HL-60 (cell line): ENCODE data around the gene PGLYRP2.
"Not testable (repeated sequence)": the region's sequence is repeated elsewhere in the genome, so short reads cannot be mapped to it uniquely, and the experiment has no call there.

ENCODE experiments used
- DNase-seq, 2 experiments: peaks; one replicate each; pipeline ENCODE4 v3.0.0-alpha.2; 2010 to 2020; ENCODE audit warnings: low read depth in 1 of 2, low spot score in 1 of 2
- H3K27ac ChIP-seq: fragments of 250-450 bp; sonication (Bioruptor Pico); replicated peaks from 2 replicates; pipeline ENCODE4 v1.5.1; 2020; ENCODE audit warnings: mild to moderate bottlenecking, moderate library complexity
- H3K27me3 ChIP-seq: fragments of 250-450 bp; sonication (Bioruptor Pico); 2 replicates; pipeline ENCODE4 v1.5.1; 2021; ENCODE audit warnings: mild to moderate bottlenecking, moderate library complexity; ENCODE audit not compliant: insufficient read depth, poor library complexity, severe bottlenecking
- H3K4me3 ChIP-seq: replicated peaks from 2 replicates; pipeline ENCODE4 v1.5.1; 2011; ENCODE audit warnings: mild to moderate bottlenecking, control low read depth, low read length; ENCODE audit not compliant: insufficient read depth
- CTCF ChIP-seq: IDR thresholded peaks from one replicate; pipeline ENCODE4 v1.5.1; 2011; ENCODE audit warnings: low read length, control low read depth, inconsistent platforms; ENCODE audit not compliant: insufficient read depth
- GABPA ChIP-seq: IDR thresholded peaks from 2 replicates; pipeline ENCODE4 v1.6.1; 2012; ENCODE audit warnings: low read depth
- POLR2AphosphoS5 ChIP-seq: IDR thresholded peaks from 2 replicates; pipeline ENCODE4 v1.6.1; 2012; ENCODE audit warnings: low read depth
- REST ChIP-seq: IDR thresholded peaks from 2 replicates; pipeline ENCODE4 v1.6.1; 2012; ENCODE audit warnings: low read depth; ENCODE audit not compliant: insufficient replicate concordance
- SPI1 ChIP-seq: IDR thresholded peaks from 2 replicates; pipeline ENCODE4 v1.6.1; 2012; ENCODE audit warnings: low read depth, mild to moderate bottlenecking, borderline replicate concordance

PGLYRP2 gene

GRCh38 chr19:15517778-15518177, 38.5 kb upstream of the PGLYRP2 start:
- no peak for DNase-seq
- no peak for TF ChIP-seq GABPA
- no peak for TF ChIP-seq SPI1
- no peak for TF ChIP-seq CTCF
- TF ChIP-seq REST = no peak
- no peak for TF ChIP-seq POLR2AphosphoS5
- Histone ChIP-seq H3K27ac (no peak overlapping the region), H3K27me3 (no peaks in the 10 kb centered on the region), H3K4me3 (no peak overlapping the region)

- no peak overlapping the region for H3K27ac ChIP-seq
- no peak for DNase-seq
- TF ChIP-seq REST (no peak), SPI1 (no peak; the same call in 1 of the 2 replicates), POLR2AphosphoS5 (no peak), CTCF (no peak), GABPA (no peak)
Measured at GRCh38 chr19:15516363-15516762, 37.1 kb upstream of the PGLYRP2 start.

GRCh38 chr19:15515227-15515625, 35.9 kb upstream of the PGLYRP2 start:
- H3K4me3 ChIP-seq, H3K27me3 ChIP-seq, H3K27ac ChIP-seq, DNase-seq: not testable (repeated sequence)

More at GRCh38 chr19:15516363-15516762, 37.1 kb upstream of the PGLYRP2 start:
- H3K27me3 ChIP-seq = no peaks in the 10 kb centered on the region
- no peak overlapping the region for H3K4me3 ChIP-seq

GRCh38 chr19:15511671-15512424, 32.5 kb upstream of the PGLYRP2 start:
- no peak for TF ChIP-seq POLR2AphosphoS5
- no peak for TF ChIP-seq GABPA
- TF ChIP-seq REST = no peak
- TF ChIP-seq CTCF = no peak
- no peak for TF ChIP-seq SPI1
- no peak for DNase-seq
- no peak overlapping the region for H3K27ac ChIP-seq
- H3K27me3 ChIP-seq = peaks cover 16% of the 10 kb centered on the region
- H3K4me3 ChIP-seq = no peak overlapping the region
